ENCODE data around the gene TMEM250.
"Not testable (repeated sequence)": the region's sequence is repeated elsewhere in the genome, so short reads cannot be mapped to it uniquely, and the experiment has no call there.

Gene TMEM250

GRCh38 chr9:136114610-136115009, 4.1 kb downstream of the TMEM250 start:
- in situ Hi-C loops (cut with HindIII; ENCODE audit: low sequenced_read_pairs) = loop anchor here (5.0 kb wide), 1 partner anchor 57 kb away; no protein-coding TSS in a partner anchor

DNA sequence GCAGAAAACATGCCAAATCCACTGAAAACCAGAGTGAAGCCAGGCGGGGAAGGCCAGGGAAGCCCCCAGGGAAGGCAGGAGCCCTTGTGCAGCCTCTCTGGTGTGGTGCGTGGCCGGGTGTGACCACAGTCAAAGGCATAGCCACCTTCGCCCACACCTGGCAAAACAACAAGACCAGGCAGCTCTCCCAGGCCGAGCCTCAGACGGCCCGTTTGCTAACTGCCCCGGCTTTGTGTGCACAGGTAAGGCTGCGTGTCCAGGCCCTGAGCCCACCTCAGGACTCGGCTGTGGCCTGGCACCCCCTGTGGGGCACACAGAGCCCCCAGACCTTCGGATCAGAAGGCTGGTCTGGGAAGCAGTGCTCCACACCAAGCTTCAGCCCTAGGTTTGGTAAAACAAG, 6.1 kb downstream of the TMEM250 start:
- in situ Hi-C loops (cut with HindIII; ENCODE audit: low sequenced_read_pairs) = loop anchor here (5.0 kb wide), 1 partner anchor 55 kb away; no protein-coding TSS in a partner anchor

- in situ Hi-C loops (cut with HindIII; ENCODE audit: low sequenced_read_pairs) = loop anchor here (5.0 kb wide), 1 partner anchor 55 kb away; no protein-coding TSS in a partner anchor
These were observed 6.8 kb downstream of the TMEM250 start for GRCh38 chr9:136111910-136112309.

- in situ Hi-C loops (cut with HindIII; ENCODE audit: low sequenced_read_pairs) = loop anchor here (5.0 kb wide), 1 partner anchor 54 kb away; no protein-coding TSS in a partner anchor
These were observed 7.5 kb downstream of the TMEM250 start for GRCh38 chr9:136111190-136111589.

DNA sequence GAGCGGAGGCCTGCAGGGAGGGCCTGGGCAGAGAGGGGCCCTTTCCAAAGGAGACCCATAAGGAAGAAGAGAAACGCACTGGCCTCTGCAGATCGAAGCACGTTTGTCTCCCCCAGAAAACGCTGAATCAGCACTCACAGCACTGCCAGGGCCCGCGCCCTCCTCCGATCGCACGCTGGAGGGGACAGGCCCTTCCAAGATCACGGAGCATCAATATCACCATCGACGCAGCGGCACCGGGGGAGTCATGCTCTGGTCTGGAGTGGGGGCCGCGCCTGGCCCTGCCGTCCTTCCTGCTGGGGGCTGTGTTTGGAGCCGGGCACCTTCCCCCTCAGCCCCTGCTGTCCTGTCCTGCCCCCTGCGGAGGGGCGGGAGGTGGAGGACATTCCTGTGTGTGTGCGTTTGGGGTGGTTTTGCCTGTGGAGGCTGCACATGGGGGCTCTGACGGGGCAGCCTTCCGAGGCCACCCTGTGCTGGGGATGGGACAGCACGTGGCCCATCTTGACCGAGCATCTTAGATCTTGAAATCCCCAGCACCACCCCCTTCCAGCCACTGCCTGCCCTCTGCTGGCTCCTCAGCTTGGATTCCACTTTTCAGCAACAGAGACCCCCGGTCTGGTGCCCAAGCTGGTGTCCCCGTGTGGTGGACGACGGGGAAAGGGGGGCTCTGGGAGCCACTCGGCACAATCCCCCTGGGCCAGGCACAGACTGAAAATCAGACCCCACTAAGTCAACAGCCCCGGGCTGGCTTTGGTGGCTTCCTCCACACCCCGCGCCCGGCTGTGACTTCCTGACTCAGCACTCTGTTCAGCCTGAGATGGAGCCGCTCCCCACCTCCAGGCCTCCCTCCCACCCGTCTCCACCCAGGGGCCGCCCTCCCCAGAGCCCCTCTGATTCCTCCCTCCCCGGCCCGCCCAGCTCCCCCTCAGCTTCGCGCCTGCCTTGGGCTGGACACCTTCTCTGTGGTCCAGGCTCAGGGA, 8.3 kb downstream of the TMEM250 start:
- in situ Hi-C loops (cut with HindIII; ENCODE audit: low sequenced_read_pairs) = loop anchor here (5.0 kb wide), 1 partner anchor 53 kb away; no protein-coding TSS in a partner anchor

DNA sequence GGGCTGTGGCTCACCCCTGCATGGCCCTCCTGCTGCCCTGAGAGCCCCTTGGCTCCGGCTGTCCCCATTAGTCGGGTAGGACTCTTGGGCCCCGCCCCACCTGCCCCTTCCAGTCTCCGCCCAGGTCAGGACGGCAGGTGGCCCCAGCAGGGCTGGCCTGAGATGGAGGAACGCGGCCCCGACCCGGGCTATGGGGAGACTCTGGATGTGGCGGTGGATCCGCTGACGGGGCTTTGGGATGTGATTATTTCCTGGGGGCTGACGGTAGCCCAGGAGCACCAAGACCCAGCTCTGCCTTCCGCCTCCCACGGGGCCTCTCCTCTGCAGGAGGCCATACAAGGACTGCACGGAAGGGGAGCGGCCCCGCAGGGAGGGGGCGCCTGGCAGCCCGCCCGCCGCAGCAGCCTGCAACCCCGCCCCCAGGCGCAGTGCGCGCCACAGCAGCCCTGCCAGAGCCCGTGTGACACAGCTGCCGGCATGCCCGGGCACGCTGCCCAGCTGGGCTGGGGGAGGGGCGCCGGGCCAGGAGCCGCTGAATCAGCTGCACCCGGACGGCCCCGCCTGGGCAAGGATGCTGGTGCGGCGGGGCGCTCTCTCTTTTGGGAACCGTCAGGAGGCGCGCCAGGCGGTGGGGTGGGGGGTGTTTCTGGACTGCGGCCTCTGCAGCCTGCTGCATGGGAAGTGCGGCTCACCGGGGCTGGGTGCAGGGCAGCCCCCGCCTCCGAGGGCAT, 9.2 kb downstream of the TMEM250 start:
- in situ Hi-C loops (cut with HindIII; ENCODE audit: low sequenced_read_pairs) = loop anchor here (5.0 kb wide), 1 partner anchor 52 kb away; no protein-coding TSS in a partner anchor

- in situ Hi-C loops (cut with HindIII; ENCODE audit: low sequenced_read_pairs) = no loop called here
These were observed 9.9 kb downstream of the TMEM250 start for GRCh38 chr9:136108648-136109266.

DNA sequence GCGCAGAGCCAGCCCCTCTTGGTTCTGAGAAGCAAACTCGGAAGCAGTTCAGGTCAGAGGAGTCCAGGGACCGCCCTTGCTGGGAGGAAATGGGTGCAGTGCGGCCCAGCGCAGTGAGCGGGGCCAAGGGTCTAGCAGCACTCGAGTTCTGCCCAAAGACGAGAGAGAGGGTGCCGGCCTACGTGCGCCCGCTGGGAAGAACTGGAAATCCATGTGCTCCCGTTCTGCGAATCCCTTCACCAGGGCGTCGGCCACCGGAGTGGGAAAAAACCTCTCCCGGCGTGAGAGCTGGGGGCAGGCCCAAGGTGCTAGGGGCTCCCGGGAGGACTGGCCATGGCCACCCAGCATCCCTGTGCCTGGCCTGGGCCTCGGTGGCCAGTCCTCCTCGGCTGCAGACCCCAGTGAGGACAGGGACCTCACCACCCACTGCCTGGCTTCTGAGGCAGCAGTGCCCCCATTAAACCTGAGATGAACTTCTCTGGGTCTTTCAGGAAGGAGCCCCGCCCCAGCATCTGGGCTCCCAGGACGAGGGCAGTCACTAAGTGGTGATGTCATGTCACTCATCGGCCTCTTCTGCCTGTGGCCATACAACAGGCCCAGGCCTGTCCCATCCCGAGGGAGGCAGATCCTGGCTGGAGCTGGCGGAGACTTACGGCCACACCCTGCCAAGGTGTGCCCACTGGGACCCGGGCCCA, 10.6 kb downstream of the TMEM250 start:
- in situ Hi-C loops (cut with HindIII; ENCODE audit: low sequenced_read_pairs) = no loop called here

GRCh38 chr9:136107155-136107952, 11.3 kb downstream of the TMEM250 start:
- in situ Hi-C loops (cut with HindIII; ENCODE audit: low sequenced_read_pairs) = no loop called here

DNA sequence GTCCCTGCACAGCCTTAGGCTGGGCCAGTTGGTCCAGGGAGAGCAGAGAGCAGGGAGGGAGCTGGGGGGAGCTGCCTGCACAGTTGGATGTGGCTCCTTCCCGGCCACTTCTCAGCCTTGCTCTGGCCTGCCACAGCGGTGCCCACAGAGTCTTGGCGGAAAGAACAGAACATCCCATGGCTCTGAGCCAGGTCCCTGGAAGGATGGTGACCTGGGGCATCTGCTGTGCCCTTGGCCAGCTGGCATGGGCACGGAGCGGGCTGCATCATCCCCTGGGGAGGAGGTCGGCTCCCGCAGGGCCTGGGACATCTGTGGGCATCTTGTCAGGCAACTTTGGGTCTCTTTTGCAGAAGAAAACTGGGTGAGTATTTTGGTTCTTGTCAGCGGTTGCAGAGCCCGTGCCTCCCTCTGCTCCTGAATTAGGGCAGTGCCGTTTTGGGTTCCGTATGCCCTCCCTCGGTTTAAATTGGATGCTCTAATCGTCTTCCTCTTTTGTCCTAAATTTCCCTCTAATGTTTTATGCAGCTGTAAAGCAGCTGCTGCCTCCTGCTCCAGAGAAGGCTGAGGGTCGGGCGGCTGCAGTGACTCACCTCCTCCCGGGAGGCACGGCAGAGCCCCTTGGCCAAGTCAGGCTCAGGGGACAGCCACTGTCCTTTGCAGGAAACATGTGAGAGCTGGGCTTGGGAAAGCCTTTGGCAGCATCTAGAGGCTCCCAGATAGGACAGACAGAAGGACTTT, 13.1 kb downstream of the TMEM250 start:
- in situ Hi-C loops (cut with HindIII; ENCODE audit: low sequenced_read_pairs) = no loop called here

DNA sequence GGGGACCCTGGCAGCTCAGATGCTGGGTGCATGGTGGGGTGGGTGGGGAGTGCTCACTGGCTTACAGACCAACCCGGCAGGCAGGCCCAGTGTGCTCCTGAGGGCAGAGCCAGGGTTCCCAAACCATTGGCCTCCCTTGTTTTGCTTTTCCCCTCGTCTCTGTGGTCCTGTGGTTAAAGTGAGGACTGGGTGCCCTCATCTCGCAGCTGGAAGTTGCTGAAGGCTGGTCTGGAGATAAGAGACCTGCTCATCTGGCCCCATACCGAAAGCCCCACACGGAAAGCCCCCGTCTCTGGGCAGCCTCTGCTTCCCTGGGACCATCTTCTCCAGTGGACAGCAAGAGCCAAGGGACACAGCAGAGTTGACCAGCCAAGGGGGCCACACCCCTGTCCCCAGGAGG, 13.8 kb downstream of the TMEM250 start:
- in situ Hi-C loops (cut with HindIII; ENCODE audit: low sequenced_read_pairs) = no loop called here

DNA sequence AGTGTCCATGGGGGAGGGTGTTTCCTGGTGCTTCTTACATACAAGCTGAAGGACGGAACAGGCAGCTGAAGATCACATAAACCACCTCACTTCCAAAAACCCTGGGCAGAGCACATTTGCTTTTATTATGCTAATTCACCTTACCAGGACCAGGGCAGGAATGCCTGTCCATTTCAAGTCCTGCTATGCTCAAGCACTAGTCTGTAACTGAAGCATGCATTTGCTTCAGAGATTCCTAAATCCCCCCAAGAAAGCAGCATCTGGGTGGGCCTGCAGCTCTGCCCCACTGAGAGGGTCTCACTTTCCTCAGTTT, 14.2 kb downstream of the TMEM250 start:
- in situ Hi-C loops (cut with HindIII; ENCODE audit: low sequenced_read_pairs) = no loop called here

DNA sequence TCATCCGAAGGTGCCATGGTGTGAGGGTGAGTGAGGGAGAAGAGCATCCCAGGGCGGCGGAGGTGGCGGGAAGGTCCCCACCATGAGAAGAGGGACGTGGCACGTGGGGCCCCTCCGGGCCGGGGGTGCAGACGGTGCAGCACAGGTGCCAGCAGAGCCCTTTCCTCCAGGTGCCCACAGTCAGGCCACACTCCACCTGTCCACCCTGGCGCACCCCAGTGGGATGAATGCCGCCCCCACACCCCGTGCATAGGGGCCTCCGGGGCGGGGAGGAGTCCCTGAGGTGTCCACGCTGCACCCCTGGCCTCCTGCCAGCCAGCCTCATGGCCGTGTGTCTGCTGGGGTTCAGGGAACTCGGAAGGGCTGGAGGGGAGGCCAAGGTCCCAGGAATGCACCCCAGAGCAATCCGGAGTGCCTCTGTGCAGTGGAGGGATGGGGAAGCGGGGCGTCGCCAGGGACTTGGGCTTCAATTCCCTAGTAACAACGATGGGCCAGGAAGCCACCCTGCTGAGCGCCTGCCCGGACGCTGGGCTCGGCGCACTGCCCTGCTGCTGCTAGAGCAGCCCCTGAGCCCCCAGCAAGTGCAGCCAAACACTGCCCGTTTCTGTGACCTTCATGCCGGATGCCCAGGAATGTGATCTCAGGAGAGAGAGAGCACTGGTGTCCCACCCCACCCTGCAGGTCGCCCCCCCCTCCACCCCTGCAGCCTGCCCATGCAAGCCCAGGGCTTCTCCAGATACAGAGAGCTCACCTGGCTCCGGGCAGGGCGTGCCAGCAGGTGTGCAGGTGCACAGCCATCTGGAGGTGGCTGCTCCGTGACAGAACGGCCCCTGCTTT, 14.8 kb downstream of the TMEM250 start:
- in situ Hi-C loops (cut with HindIII; ENCODE audit: low sequenced_read_pairs) = no loop called here

- in situ Hi-C loops (cut with HindIII; ENCODE audit: low sequenced_read_pairs) = not testable (repeated sequence)
These were observed 17.0 kb downstream of the TMEM250 start for GRCh38 chr9:136101615-136102074.

- in situ Hi-C loops (cut with HindIII; ENCODE audit: low sequenced_read_pairs) = no loop called here
These were observed 17.7 kb downstream of the TMEM250 start for GRCh38 chr9:136100700-136101614.

DNA sequence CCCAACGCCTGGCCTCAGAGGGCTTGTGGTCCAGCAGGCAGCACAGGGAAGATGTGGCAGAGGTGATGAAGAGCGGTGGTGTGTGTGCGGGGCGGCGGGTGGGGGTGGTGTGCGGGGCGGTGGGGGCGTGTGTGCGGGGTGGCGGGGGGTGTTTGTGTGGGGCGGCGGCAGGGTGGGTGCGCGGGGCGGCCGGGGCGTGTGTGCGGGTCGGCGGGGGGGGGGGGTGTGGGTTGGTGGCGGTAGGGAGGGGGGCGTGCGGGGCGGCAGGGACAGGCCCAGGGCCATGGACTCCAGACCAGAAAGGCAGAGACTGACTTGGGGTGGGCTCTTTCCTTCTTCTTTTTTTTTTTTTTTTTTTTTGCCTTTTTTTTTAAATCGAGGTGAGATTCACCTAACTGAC, 19.1 kb downstream of the TMEM250 start:
- in situ Hi-C loops (cut with HindIII; ENCODE audit: low sequenced_read_pairs) = no loop called here

DNA sequence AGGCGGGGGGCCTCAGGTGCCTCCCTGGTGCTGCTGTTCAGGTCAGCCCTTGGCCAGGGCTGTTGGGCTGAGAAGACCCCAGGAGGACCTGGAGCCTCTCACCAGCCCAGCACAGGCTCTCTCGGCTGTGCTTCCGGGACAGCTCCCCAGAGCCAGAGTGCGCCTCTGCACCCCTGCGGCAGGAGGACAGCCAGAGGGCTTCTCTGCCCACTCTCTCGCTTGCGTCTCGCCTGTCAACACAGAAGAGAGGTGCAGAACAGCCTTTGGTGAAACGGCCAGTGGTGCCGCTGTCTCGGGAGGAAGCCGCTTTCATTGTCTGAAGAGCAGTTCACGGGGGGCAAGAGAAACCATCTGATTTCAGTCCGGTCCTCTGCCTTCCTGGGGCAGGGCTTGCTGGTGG, 19.8 kb downstream of the TMEM250 start:
- in situ Hi-C loops (cut with HindIII; ENCODE audit: low sequenced_read_pairs) = no loop called here
